Smooth muscle cell (in vitro differentiated cells): ENCODE measurements around the gene FAAP100. TPM values are rescaled to one million over a fixed set of nuclear protein-coding genes. Genes with fewer than 3 reads are reported as not detected.

ENCODE experiments used
- DNase-seq: peaks from one replicate; lab custom pipeline; 2025; ENCODE audit not compliant: unreplicated experiment; lab: John Stamatoyannopoulos, UW
- H2AFZ ChIP-seq: fragments of 200-600 bp; sonication (generic); 2 replicates; pipeline ENCODE4 v1.6.0; 2016; ENCODE audit warnings: antibody characterized with exemption, low read depth, mild to moderate bottlenecking
- H3F3A ChIP-seq: fragments of 200-600 bp; sonication (generic); 2 replicates; pipeline ENCODE4 v1.6.0; 2017; ENCODE audit warnings: antibody characterized with exemption, low read depth
- H3K27ac ChIP-seq: fragments of 200-600 bp; sonication (generic); 2 replicates; pipeline ENCODE4 v1.5.1; 2016; ENCODE audit warnings: low read depth, mild to moderate bottlenecking
- H3K27me3 ChIP-seq: fragments of 200-600 bp; sonication (generic); 2 replicates; pipeline ENCODE4 v1.6.1; 2016; ENCODE audit warnings: low read depth, mild to moderate bottlenecking
- H3K36me3 ChIP-seq: fragments of 200-600 bp; sonication (generic); 2 replicates; pipeline ENCODE4 v1.5.1; 2016; ENCODE audit warnings: low read depth
- H3K4me1 ChIP-seq: fragments of 200-600 bp; sonication (generic); 2 replicates; pipeline ENCODE4 v1.5.1; 2016; ENCODE audit warnings: low read depth
- H3K4me2 ChIP-seq: fragments of 200-600 bp; sonication (generic); 2 replicates; pipeline ENCODE4 v1.6.0; 2016; ENCODE audit warnings: mild to moderate bottlenecking
- H3K4me3 ChIP-seq: fragments of 200-600 bp; sonication (generic); 2 replicates; pipeline ENCODE4 v1.5.1; 2016; ENCODE audit warnings: mild to moderate bottlenecking
- H3K79me2 ChIP-seq: fragments of 200-600 bp; sonication (generic); 2 replicates; pipeline ENCODE4 v1.6.0; 2016; ENCODE audit warnings: low read depth, mild to moderate bottlenecking
- H3K9ac ChIP-seq: fragments of 200-600 bp; sonication (generic); 2 replicates; pipeline ENCODE4 v1.6.0; 2016; ENCODE audit warnings: low read depth
- H3K9me3 ChIP-seq: fragments of 200-600 bp; sonication (generic); replicated peaks from 2 replicates; pipeline ENCODE4 v1.5.1; 2016; ENCODE audit warnings: low read depth
- H4K20me1 ChIP-seq: fragments of 200-600 bp; sonication (generic); 2 replicates; pipeline ENCODE4 v1.6.0; 2016; ENCODE audit warnings: low read depth
- WGBS: methylation state at CpG from one replicate; pipeline ENCODE4 v1.1.7; 2016; ENCODE audit warnings: low lambda C conversion rate; 5-methylcytosine and 5-hydroxymethylcytosine counted together
- polyA plus RNA-seq: library from polyadenylated mRNA; unstranded; fragments of >200 nt; fragmentation: Nextera tagmentation; extraction: Ambion mirVana; gene quantifications from 2 replicates; pipeline ENCODE4 v1.2.1, GENCODE V29; 2016
- total RNA-seq: library from RNA; depleted of rRNA; stranded (reverse); fragments of >200 nt; gene quantifications from 2 replicates; pipeline ENCODE4 v1.2.3, GENCODE V29; 2014
- TF ChIP-seq, protein P1 (sequence below): fragments of 200-600 bp; sonication (generic); IDR thresholded peaks from 2 replicates; pipeline ENCODE4 v1.5.1; 2017; ENCODE audit warnings: borderline replicate concordance, mild to moderate bottlenecking, antibody characterized with exemption; ENCODE audit not compliant: insufficient read depth, poor library complexity, severe bottlenecking

Gene FAAP100
- total and polyA plus RNA-seq, 2 experiments from 2014 or later = 17.9 to 28.5 TPM

DNA sequence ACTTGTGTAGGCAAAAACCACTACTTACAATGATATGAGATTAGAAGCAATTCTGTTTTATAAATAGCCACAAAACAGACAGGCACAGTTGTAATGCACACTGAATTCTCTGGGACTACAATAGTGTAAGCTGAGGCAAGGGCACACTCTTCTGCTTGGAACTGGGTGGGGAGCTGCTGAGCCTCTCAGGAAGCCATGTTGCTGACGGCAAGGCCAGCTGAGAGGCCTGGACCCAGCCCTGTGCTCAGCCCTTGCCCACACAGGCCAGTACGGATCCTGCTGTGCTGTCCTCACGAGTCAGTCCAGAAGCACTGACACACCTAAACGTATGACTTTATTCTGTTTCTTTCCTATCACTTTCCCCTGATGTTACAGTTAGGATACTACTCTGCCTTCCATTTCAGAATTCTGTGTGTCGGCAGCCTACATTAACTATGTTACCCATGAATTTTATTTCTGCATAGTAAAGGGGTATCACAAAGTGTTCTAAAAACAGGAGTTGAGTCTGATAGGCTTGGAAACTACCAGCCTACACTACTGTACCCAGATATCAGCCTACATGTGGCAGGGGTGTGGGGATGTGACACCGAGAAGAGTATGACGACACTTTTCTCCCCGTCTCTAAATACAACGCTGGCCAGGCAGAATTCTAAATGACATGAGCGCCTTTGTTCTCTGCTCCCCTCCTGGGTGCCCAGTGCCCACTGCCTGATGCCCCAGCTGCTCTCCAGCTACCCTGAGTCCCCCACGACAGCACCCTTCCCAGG is 41.1 kb upstream of the FAAP100 start:
- H3K27ac ChIP-seq = no peak overlapping the region

DNA sequence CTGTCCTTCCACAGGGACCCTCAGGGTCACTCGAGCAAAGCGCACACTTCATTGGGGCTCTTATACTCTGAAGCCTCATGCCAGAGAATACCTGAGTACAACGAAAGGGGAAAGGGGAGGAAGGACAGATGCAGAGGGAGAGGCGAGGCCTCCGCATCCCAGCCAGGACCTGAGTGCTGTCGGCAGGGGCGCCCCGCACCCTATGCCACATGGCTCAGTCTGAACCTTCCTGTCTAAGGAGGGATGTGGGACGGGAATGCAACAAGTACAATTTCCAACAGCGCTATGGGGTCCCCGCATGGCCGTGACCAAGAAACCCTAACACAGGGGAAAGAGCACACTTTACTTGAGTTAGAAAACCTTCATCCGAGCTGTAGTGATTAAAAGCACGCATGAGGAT is 39.8 kb upstream of the FAAP100 start:
- H2AFZ ChIP-seq = no peak overlapping the region
- H3K4me3 ChIP-seq = no peak overlapping the region
- H3K27ac ChIP-seq = no peak overlapping the region
- 85% methylated on average over 14 of the region's 14 CpGs for WGBS
- peaks cover 12% of the 10 kb centered on the region for H4K20me1 ChIP-seq
- peaks cover 4% of the 10 kb centered on the region for H3K79me2 ChIP-seq
- no peak for DNase-seq
- H3F3A ChIP-seq = no peaks in the 10 kb centered on the region
- TF ChIP-seq, protein P1, sequence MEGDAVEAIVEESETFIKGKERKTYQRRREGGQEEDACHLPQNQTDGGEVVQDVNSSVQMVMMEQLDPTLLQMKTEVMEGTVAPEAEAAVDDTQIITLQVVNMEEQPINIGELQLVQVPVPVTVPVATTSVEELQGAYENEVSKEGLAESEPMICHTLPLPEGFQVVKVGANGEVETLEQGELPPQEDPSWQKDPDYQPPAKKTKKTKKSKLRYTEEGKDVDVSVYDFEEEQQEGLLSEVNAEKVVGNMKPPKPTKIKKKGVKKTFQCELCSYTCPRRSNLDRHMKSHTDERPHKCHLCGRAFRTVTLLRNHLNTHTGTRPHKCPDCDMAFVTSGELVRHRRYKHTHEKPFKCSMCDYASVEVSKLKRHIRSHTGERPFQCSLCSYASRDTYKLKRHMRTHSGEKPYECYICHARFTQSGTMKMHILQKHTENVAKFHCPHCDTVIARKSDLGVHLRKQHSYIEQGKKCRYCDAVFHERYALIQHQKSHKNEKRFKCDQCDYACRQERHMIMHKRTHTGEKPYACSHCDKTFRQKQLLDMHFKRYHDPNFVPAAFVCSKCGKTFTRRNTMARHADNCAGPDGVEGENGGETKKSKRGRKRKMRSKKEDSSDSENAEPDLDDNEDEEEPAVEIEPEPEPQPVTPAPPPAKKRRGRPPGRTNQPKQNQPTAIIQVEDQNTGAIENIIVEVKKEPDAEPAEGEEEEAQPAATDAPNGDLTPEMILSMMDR = no peak
- H3K4me2 ChIP-seq = no peak overlapping the region
- no peaks in the 10 kb centered on the region for H3K4me1 ChIP-seq
- H3K9ac ChIP-seq = no peak overlapping the region
- H3K9me3 ChIP-seq = no peaks in the 10 kb centered on the region
- no peaks in the 10 kb centered on the region for H3K27me3 ChIP-seq
- H3K36me3 ChIP-seq = peaks cover 5% of the 10 kb centered on the region

More for the DNA sequence above, 41.1 kb upstream of the FAAP100 start:
- Histone ChIP-seq H3K9me3 (no peaks in the 10 kb centered on the region), H3K9ac (no peak overlapping the region), H3K4me3 (no peak overlapping the region), H2AFZ (no peak overlapping the region), H3K36me3 (peaks cover 5% of the 10 kb centered on the region), H3K79me2 (peaks cover 4% of the 10 kb centered on the region), H3K4me2 (no peak overlapping the region), H3K4me1 (no peaks in the 10 kb centered on the region), H4K20me1 (peaks cover 12% of the 10 kb centered on the region), H3K27me3 (no peaks in the 10 kb centered on the region), H3F3A (no peaks in the 10 kb centered on the region)
- DNase-seq = no peak
- TF ChIP-seq, protein P1 = no peak
- WGBS = 97% methylated on average over 11 of the region's 11 CpGs

DNA sequence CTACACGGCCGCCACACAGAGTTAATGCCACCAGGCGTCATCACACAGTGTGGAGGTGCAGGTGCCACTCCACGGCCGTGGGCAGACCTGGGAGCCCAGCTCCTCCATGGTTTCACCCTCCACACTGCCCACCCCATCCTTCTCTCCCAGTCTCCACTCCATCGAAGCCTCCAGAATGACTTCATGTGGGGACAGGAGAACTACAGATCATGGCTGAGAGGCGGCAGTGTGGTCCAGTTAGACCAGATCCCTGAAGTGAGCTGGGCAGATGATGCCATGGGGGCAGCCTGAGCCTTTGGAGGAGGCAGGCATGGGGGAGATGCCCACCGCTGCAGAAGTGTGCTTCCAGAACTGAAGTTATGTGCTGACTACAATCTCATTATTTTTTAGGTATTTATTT is 38.0 kb upstream of the FAAP100 start:
- Histone ChIP-seq H3F3A (no peaks in the 10 kb centered on the region), H4K20me1 (peaks cover 12% of the 10 kb centered on the region), H3K4me1 (no peaks in the 10 kb centered on the region), H3K27me3 (no peaks in the 10 kb centered on the region), H2AFZ (no peak overlapping the region), H3K9me3 (no peaks in the 10 kb centered on the region), H3K4me2 (no peak overlapping the region), H3K27ac (no peak overlapping the region), H3K79me2 (peaks cover 4% of the 10 kb centered on the region), H3K4me3 (no peak overlapping the region), H3K36me3 (peaks cover 9% of the 10 kb centered on the region), H3K9ac (no peak overlapping the region)
- TF ChIP-seq, protein P1 = no peak
- 96% methylated on average over 8 of the region's 8 CpGs for WGBS
- no peak for DNase-seq

DNA sequence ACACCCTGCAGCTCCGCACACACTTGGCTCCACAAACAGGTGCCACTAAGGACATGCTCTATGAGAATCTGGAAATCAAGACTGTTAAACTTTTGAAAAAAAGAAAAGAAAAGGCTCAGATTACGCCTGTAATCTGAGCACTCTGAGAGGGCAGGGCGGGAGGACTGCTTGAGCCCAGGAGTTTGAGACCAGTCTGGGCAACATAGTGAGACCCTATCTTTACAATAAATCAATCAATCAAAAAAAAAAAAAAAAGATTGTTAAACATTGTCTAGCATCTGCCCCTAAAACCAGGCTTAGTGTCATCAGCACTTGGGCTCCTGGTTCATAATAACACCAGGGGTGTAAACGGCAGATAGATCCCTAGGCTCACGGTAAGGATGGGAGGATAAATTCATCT is 37.5 kb upstream of the FAAP100 start:
- H3F3A ChIP-seq = no peaks in the 10 kb centered on the region
- H3K9ac ChIP-seq = no peak overlapping the region
- H3K4me1 ChIP-seq = no peaks in the 10 kb centered on the region
- H2AFZ ChIP-seq = no peak overlapping the region
- TF ChIP-seq, protein P1 = no peak
- H3K4me2 ChIP-seq = no peak overlapping the region
- H4K20me1 ChIP-seq = peaks cover 12% of the 10 kb centered on the region
- DNase-seq = no peak
- no peaks in the 10 kb centered on the region for H3K27me3 ChIP-seq
- peaks cover 9% of the 10 kb centered on the region for H3K36me3 ChIP-seq
- no peak overlapping the region for H3K4me3 ChIP-seq
- peaks cover 4% of the 10 kb centered on the region for H3K79me2 ChIP-seq
- 94% methylated on average over 5 of the region's 5 CpGs for WGBS
- no peak overlapping the region for H3K27ac ChIP-seq
- no peaks in the 10 kb centered on the region for H3K9me3 ChIP-seq
